ENCODE measurements around the gene ONECUT2. TPM values are rescaled to one million over a fixed set of nuclear protein-coding genes. Genes with fewer than 3 reads are reported as not detected.
"Not testable (repeated sequence)": the region's sequence is repeated elsewhere in the genome, so short reads cannot be mapped to it uniquely, and the experiment has no call there.

Gene ONECUT2
- total and polyA plus RNA-seq, 9 donors: 0.03 to 1.1 (median 0.19) TPM

DNA sequence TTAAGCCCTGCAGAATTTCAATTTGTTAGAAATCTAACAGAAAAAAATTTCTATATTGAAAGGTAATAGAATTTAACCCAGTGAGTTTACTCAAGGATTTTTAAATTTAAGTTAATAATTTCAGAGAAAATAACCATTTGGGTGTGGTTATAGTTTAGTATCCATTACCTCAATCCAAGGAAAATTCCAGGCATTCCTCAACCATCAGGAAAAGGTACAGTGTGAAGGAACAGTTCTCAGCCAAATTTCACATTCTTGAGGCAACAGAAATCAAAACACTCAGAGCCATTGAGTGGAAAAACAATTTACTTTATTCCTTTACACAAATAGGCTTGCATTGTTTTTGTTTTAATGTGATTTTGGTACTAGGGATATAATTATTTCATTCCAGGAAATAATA is 45.6 kb downstream of the ONECUT2 start:
- no peak for DNase-seq
- Histone ChIP-seq H3K4me3 (ENCODE audit: low read length) (no peak overlapping the region), H3K9me3 (replicated peaks; ENCODE audit: control insufficient read depth, low read depth, low read length) (no peaks in the 10 kb centered on the region), H3K4me1 (ENCODE audit: control insufficient read depth, insufficient read depth, low read length) (no peaks in the 10 kb centered on the region), H3K27me3 (ENCODE audit: control insufficient read depth, insufficient read depth, low read length) (no peaks in the 10 kb centered on the region), H3K36me3 (ENCODE audit: control insufficient read depth, insufficient read depth, low read length) (no peaks in the 10 kb centered on the region), H3K27ac (ENCODE audit: low read length) (no peak overlapping the region)

DNA sequence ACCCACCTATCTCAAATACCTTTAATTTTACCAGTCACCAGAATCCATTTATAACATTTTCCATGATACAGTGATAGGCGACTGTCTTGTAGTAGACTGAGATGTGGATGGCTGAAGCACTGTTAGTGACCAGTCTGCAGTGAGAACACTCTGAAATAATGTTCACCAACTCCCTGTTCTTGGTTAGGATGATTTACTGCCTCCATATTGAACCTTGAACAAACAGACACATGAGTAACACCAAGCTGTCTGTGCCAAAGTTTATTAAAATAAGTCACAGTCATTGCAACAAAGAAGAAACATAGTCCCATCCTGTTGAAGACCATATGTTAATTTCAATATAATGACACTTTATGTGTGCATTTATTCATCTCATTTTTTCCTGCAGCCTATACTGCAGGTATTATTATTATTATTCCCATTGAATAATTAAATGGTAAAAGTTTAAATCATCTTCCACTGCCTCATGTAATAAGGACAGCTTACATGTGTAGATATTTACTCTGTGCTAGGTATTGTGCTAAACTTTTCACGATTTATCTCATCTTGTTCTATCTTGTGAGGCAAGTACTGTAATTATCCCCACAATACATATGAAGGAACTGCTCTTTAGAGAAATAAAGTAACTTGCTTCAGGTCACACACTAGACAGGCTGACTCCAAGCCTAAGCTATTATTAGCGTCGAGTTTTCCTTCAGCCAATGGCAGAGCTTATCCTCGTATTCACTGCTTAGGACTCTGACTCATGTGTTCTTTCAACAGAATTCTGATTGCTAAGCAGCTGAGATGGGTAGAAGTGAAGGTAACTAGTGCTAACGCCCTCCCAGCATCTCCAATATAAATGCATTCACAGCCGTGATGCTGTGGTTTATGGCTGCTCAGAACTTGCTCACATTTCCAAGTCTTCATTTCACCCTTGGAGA is 62.5 kb downstream of the ONECUT2 start:
- H3K27me3 ChIP-seq (ENCODE audit: control insufficient read depth, insufficient read depth, low read length): no peaks in the 10 kb centered on the region
- no peak overlapping the region for H3K4me3 ChIP-seq (ENCODE audit: low read length)
- H3K9me3 ChIP-seq (replicated peaks; ENCODE audit: control insufficient read depth, low read depth, low read length): no peaks in the 10 kb centered on the region
- no peaks in the 10 kb centered on the region for H3K4me1 ChIP-seq (ENCODE audit: control insufficient read depth, insufficient read depth, low read length)
- no peak for DNase-seq
- 100% methylated on average over 1 of the region's 7 CpGs for WGBS (ENCODE audit: insufficient coverage)
- no peaks in the 10 kb centered on the region for H3K36me3 ChIP-seq (ENCODE audit: control insufficient read depth, insufficient read depth, low read length)
- no peak overlapping the region for H3K27ac ChIP-seq (ENCODE audit: low read length)

GRCh38 chr18:57498682-57499256 is 63.6 kb downstream of the ONECUT2 start:
- no peak overlapping the region for H3K27ac ChIP-seq (ENCODE audit: low read length)
- H3K36me3 ChIP-seq (ENCODE audit: control insufficient read depth, insufficient read depth, low read length): no peaks in the 10 kb centered on the region
- no peaks in the 10 kb centered on the region for H3K4me1 ChIP-seq (ENCODE audit: control insufficient read depth, insufficient read depth, low read length)
- no peak overlapping the region for H3K4me3 ChIP-seq (ENCODE audit: low read length)
- DNase-seq: no peak
- H3K27me3 ChIP-seq (ENCODE audit: control insufficient read depth, insufficient read depth, low read length): no peaks in the 10 kb centered on the region
- H3K9me3 ChIP-seq (replicated peaks; ENCODE audit: control insufficient read depth, low read depth, low read length): no peaks in the 10 kb centered on the region
- 66% methylated on average over 3 of the region's 5 CpGs for WGBS (ENCODE audit: insufficient coverage)

DNA sequence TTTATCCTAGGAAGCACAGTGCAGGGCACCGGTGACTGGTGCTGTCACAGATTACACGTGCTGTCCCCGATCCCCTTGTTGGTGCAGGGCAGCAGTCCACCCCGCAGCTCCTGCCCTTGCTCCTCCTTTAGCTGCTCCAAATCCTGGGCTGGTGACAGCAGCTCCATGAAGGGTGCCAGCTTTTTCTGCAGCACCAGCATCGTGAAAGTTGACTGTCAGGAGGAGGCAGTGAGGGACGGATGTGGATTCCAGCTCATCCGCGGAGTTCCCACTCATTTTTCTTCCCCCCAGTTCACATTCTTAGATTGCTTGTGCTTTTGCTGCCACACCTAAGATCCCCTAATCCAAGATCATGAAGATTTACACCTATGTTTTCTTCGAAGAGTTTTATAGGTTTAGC is 67.5 kb downstream of the ONECUT2 start:
- H3K27ac ChIP-seq (ENCODE audit: low read length): no peak overlapping the region
- H3K36me3 ChIP-seq (ENCODE audit: control insufficient read depth, insufficient read depth, low read length): no peaks in the 10 kb centered on the region
- H3K27me3 ChIP-seq (ENCODE audit: control insufficient read depth, insufficient read depth, low read length): peaks cover 3% of the 10 kb centered on the region
- 64% methylated on average over 5 of the region's 9 CpGs for WGBS (ENCODE audit: insufficient coverage)
- H3K4me1 ChIP-seq (ENCODE audit: control insufficient read depth, insufficient read depth, low read length): no peaks in the 10 kb centered on the region
- DNase-seq: no peak
- no peak overlapping the region for H3K4me3 ChIP-seq (ENCODE audit: low read length)
- no peaks in the 10 kb centered on the region for H3K9me3 ChIP-seq (replicated peaks; ENCODE audit: control insufficient read depth, low read depth, low read length)

DNA sequence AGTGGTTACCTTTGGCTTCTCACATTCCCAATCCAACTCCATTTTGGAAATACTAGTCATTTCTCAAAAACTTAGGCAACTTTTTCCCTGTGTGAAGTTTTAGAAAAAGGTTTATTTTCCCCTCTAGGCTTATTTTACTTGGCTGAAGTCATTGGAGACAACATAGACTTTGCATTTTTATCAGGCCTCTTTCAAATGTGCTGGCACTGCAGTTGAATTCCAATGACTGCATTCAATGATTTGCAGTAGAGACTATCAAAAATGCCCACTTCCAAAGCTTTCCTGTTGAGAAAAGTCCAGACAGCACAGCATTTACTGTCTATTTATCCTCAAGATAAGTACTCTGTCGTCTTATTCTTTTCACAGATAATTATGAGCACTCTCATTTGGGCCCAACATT is 70.1 kb downstream of the ONECUT2 start:
- 86% methylated on average over 1 of the region's 1 CpG for WGBS (ENCODE audit: insufficient coverage)
- no peaks in the 10 kb centered on the region for H3K9me3 ChIP-seq (replicated peaks; ENCODE audit: control insufficient read depth, low read depth, low read length)
- no peaks in the 10 kb centered on the region for H3K36me3 ChIP-seq (ENCODE audit: control insufficient read depth, insufficient read depth, low read length)
- H3K27me3 ChIP-seq (ENCODE audit: control insufficient read depth, insufficient read depth, low read length): peaks cover 3% of the 10 kb centered on the region
- no peaks in the 10 kb centered on the region for H3K4me1 ChIP-seq (ENCODE audit: control insufficient read depth, insufficient read depth, low read length)
- DNase-seq: no peak
- no peak overlapping the region for H3K27ac ChIP-seq (ENCODE audit: low read length)
- H3K4me3 ChIP-seq (ENCODE audit: low read length): no peak overlapping the region

GRCh38 chr18:57516056-57516455 is 80.9 kb downstream of the ONECUT2 start:
- DNase-seq: no peak
- WGBS (ENCODE audit: insufficient coverage): no CpG with 5 or more reads among the region's 6 CpGs
- Histone ChIP-seq H3K27ac (ENCODE audit: low read length) (no peak overlapping the region), H3K4me3 (ENCODE audit: low read length) (no peak overlapping the region), H3K27me3 (ENCODE audit: control insufficient read depth, insufficient read depth, low read length) (no peaks in the 10 kb centered on the region), H3K4me1 (ENCODE audit: control insufficient read depth, insufficient read depth, low read length) (no peaks in the 10 kb centered on the region), H3K36me3 (ENCODE audit: control insufficient read depth, insufficient read depth, low read length) (no peaks in the 10 kb centered on the region), H3K9me3 (replicated peaks; ENCODE audit: control insufficient read depth, low read depth, low read length) (no peaks in the 10 kb centered on the region)

DNA sequence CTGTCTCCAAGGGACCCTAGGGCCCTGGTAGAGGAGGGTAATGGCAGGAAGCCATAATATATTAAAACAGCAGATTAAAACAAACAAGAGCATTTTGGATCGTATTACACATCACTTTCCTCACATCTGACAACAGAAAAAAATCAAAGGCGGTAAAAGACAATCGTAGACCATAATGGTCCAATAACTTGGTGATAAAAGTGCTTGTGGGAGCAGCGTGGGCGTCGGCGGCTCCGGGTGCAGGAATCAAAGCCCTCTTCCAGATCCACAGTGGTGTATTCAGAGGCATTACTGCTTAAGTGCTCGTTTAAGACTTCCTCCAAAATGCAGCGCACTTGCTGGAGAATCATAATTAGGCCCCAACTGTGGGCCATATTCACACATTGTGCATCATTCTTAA is 83.4 kb downstream of the ONECUT2 start:
- Histone ChIP-seq H3K36me3 (ENCODE audit: control insufficient read depth, insufficient read depth, low read length) (no peaks in the 10 kb centered on the region), H3K4me3 (ENCODE audit: low read length) (no peak overlapping the region), H3K4me1 (ENCODE audit: control insufficient read depth, insufficient read depth, low read length) (no peaks in the 10 kb centered on the region), H3K27ac (ENCODE audit: low read length) (no peak overlapping the region), H3K9me3 (replicated peaks; ENCODE audit: control insufficient read depth, low read depth, low read length) (no peaks in the 10 kb centered on the region), H3K27me3 (ENCODE audit: control insufficient read depth, insufficient read depth, low read length) (no peaks in the 10 kb centered on the region)
- WGBS (ENCODE audit: insufficient coverage): 78% methylated on average over 6 of the region's 10 CpGs
- no peak for DNase-seq

GRCh38 chr18:57519668-57520424 is 84.7 kb downstream of the ONECUT2 start:
- no peak for DNase-seq
- 73% methylated on average over 2 of the region's 7 CpGs for WGBS (ENCODE audit: insufficient coverage)
- H3K27me3 ChIP-seq (ENCODE audit: control insufficient read depth, insufficient read depth, low read length): no peaks in the 10 kb centered on the region

GRCh38 chr18:57522348-57522747 is 87.2 kb downstream of the ONECUT2 start:
- not testable (repeated sequence) for H3K36me3 ChIP-seq (ENCODE audit: control insufficient read depth, insufficient read depth, low read length); H3K9me3 ChIP-seq (replicated peaks; ENCODE audit: control insufficient read depth, low read depth, low read length); H3K27ac ChIP-seq (ENCODE audit: low read length); H3K27me3 ChIP-seq (ENCODE audit: control insufficient read depth, insufficient read depth, low read length); DNase-seq; H3K4me3 ChIP-seq (ENCODE audit: low read length); H3K4me1 ChIP-seq (ENCODE audit: control insufficient read depth, insufficient read depth, low read length)

More at GRCh38 chr18:57519668-57520424, 84.7 kb downstream of the ONECUT2 start:
- H3K27ac ChIP-seq (ENCODE audit: low read length): no peak overlapping the region
- no peaks in the 10 kb centered on the region for H3K36me3 ChIP-seq (ENCODE audit: control insufficient read depth, insufficient read depth, low read length)
- H3K4me3 ChIP-seq (ENCODE audit: low read length): no peak overlapping the region
- no peaks in the 10 kb centered on the region for H3K4me1 ChIP-seq (ENCODE audit: control insufficient read depth, insufficient read depth, low read length)
- no peaks in the 10 kb centered on the region for H3K9me3 ChIP-seq (replicated peaks; ENCODE audit: control insufficient read depth, low read depth, low read length)
